ENCODE measurements around the gene MLH3. TPM values are rescaled to one million over a fixed set of nuclear protein-coding genes. Genes with fewer than 3 reads are reported as not detected.

Gene MLH3
- polyA plus RNA-seq, 6 donors from 2014 or later: 6.4 to 17.3 (median 10.5) TPM

DNA sequence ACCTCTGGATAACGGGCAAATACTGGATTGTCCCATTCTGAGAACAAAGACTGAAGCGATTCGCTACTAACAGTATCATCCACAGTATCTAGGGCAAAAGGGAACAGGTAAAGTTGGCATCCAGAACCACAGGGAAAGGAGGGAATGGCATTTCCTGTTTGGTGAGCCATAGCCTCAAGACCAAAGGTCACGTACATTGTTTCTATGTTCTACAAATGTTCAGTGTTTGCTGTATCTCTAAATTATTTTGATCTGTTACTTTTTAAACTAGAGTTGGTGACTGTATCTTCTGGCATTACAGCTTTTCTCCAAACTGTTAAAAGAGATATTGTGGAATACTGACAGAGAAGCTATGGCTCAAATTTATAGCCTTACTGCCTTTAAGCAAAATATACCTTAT lies 9.7 kb downstream of the MLH3 start:
- no peak overlapping the region for H3K4me3 Mint-ChIP-seq
- no peak overlapping the region for H3K27ac Mint-ChIP-seq
- H3K4me1 Mint-ChIP-seq: peaks cover 4 to 13% (median 9%) of the 10 kb centered on the region in 3 donors
- no peaks in the 10 kb centered on the region for H3K27me3 Mint-ChIP-seq
- H3K9me3 Mint-ChIP-seq: no peaks in the 10 kb centered on the region
- ATAC-seq (ENCODE audit: low read depth in 2 of 2): no peak
- no peak for DNase-seq
- peaks cover 4 to 7% of the 10 kb centered on the region in 2 donors for H3K36me3 Mint-ChIP-seq

DNA sequence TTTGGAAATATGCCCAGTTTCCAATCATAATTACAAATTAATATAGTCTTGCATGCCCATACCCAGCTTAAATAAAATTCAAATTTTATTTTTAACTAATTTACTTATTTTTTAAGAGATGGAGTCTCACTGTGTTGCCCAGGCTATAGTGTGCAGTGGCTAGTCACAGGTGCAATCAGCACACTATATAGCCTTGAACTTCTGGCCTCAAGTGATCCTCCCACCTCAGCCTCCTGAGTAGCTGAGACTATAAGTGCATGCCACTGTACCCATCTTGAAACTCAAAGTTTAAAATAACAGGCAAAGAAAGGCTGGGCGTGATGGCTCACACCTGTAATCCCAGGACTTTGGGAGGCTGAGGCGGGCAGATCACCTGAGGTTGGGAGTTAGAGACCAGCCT lies 10.3 kb downstream of the MLH3 start:
- no peak overlapping the region for H3K4me3 Mint-ChIP-seq
- no peak for ATAC-seq (ENCODE audit: low read depth in 2 of 2)
- no peaks in the 10 kb centered on the region for H3K27me3 Mint-ChIP-seq
- H3K36me3 Mint-ChIP-seq: peaks cover 5 to 9% of the 10 kb centered on the region in 2 donors
- H3K4me1 Mint-ChIP-seq: peaks cover 4 to 13% (median 9%) of the 10 kb centered on the region in 3 donors
- no peak for DNase-seq
- H3K9me3 Mint-ChIP-seq: no peaks in the 10 kb centered on the region
- H3K27ac Mint-ChIP-seq: no peak overlapping the region

DNA sequence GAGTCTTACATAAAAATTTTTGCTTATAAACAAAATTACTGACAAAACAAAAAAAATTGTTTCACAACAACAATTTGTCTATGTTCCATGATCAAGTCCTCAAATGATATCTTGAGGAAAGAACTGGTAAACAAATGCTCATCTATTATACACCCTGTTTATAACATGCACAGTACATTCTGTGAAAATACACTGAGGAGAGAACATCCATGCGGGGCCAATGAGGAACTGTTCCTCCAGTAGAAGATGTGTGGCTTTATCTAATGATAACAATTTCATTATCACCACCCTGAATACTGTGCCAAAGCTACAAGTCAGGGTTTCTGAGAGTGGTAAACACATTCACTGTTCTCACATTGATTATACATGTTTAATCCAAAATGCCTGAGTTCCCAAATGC lies 10.8 kb downstream of the MLH3 start:
- H3K9me3 Mint-ChIP-seq: no peaks in the 10 kb centered on the region
- H3K4me1 Mint-ChIP-seq: peaks cover under 1 to 8% (median 4%) of the 10 kb centered on the region in 3 donors
- peaks cover 10 to 13% of the 10 kb centered on the region in 2 donors for H3K36me3 Mint-ChIP-seq
- DNase-seq (no peak), ATAC-seq (ENCODE audit: low read depth in 2 of 2) (no peak)
- H3K4me3 Mint-ChIP-seq: no peak overlapping the region
- no peak overlapping the region for H3K27ac Mint-ChIP-seq
- no peaks in the 10 kb centered on the region for H3K27me3 Mint-ChIP-seq

DNA sequence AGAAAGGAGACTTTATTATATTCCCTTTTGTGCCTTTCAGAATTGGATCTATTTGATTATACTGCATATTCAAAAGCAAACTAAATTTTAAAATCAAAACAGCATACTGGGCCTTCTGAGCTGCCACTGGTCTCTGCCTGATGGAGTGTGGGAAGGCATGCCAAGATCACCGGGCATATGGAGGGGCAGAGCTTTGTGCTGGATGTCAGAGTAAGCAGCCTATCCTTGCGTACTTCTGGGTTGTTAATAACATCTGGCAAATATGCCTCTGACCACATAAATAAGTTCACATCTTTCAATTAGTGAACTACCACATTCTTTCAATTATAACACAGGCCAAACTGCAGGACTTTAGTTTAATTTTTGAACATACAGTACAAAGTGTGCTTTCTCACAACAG lies 18.3 kb downstream of the MLH3 start:
- DNase-seq: no peak
- no peak overlapping the region for H3K27ac Mint-ChIP-seq
- ATAC-seq (ENCODE audit: low read depth in 2 of 2): no peak
- no peaks in the 10 kb centered on the region for H3K27me3 Mint-ChIP-seq
- H3K9me3 Mint-ChIP-seq: no peaks in the 10 kb centered on the region
- no peaks in the 10 kb centered on the region for H3K4me1 Mint-ChIP-seq
- H3K4me3 Mint-ChIP-seq: no peak overlapping the region
- H3K36me3 Mint-ChIP-seq: peaks cover 7 to 25% of the 10 kb centered on the region in 2 donors

DNA sequence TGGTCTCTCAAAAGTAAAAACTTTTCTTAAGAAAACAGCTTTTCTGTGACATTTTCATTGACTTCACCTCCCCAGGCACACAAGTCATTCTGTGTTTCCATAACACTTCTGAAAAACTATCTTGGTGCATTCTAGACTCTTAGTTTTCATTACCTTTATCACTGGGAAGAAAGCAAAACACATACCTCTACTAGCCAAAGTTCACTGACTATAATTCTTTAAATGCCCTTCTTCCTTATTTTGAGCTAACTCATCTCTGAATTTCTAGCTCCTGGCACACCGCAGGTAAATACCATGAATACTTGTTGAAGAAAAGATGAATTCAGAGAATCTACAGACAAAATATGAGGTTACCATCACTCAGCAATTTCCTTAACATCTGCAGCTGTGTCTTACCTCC lies 21.1 kb downstream of the MLH3 start:
- no peak overlapping the region for H3K27ac Mint-ChIP-seq

DNA sequence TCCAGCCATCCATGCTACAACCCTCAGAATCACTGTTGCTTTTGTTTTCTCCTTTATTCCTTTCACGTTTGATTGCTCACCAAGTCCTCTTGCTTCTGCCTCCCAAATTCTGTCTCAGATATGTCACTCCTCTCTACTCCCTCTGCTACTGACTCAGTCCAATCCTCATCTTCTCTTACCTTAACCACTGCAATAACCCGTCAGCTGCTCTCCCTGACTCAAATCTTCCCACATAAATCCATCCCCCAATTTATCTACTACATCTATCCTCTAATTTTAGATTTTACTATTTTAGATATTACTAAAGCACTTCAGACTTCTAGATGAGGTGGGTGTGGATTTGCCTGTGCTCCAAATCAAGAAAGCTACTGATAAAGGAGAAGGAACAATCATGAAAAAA lies 25.4 kb downstream of the MLH3 start:
- no peaks in the 10 kb centered on the region for H3K4me1 Mint-ChIP-seq

More for the DNA sequence above, 21.1 kb downstream of the MLH3 start:
- Mint-ChIP-seq H3K4me1 (no peaks in the 10 kb centered on the region), H3K9me3 (no peaks in the 10 kb centered on the region), H3K27me3 (no peaks in the 10 kb centered on the region), H3K36me3 (peaks cover 0 to 20% of the 10 kb centered on the region in 2 donors), H3K4me3 (no peak overlapping the region)
- ATAC-seq (ENCODE audit: low read depth in 2 of 2) (no peak), DNase-seq (no peak)

DNA sequence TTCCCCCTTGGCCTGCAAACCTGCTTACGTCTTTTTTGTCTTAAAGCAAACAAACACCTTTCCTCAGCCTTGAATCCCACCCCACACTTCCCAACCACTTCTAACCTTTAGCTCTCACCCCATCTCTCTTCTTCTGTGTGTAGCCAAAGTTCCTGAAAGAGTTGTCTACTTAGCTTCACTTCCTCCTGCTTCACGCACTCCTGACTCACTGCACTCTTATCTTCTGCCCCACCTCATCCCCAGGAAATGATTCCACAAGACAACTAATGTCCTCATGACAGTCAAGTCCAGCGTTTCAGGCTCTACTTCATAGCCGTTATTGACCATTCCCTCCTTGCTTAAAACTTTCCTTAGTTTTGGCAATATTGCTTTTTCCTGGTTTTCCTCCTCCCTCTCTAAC lies 26.2 kb downstream of the MLH3 start:
- Mint-ChIP-seq H3K4me3 (no peak overlapping the region), H3K27ac (no peak overlapping the region), H3K36me3 (peaks cover 4 to 5% of the 10 kb centered on the region in 2 donors), H3K27me3 (no peaks in the 10 kb centered on the region), H3K9me3 (no peaks in the 10 kb centered on the region), H3K4me1 (no peaks in the 10 kb centered on the region)
- no peak for DNase-seq
- ATAC-seq (ENCODE audit: low read depth in 2 of 2): no peak

More for the DNA sequence above, 25.4 kb downstream of the MLH3 start:
- peaks cover 0 to 9% of the 10 kb centered on the region in 2 donors for H3K36me3 Mint-ChIP-seq
- DNase-seq (no peak), ATAC-seq (ENCODE audit: low read depth in 2 of 2) (no peak)
- no peak overlapping the region for H3K27ac Mint-ChIP-seq
- no peaks in the 10 kb centered on the region for H3K9me3 Mint-ChIP-seq
- no peak overlapping the region for H3K4me3 Mint-ChIP-seq
- no peaks in the 10 kb centered on the region for H3K27me3 Mint-ChIP-seq

DNA sequence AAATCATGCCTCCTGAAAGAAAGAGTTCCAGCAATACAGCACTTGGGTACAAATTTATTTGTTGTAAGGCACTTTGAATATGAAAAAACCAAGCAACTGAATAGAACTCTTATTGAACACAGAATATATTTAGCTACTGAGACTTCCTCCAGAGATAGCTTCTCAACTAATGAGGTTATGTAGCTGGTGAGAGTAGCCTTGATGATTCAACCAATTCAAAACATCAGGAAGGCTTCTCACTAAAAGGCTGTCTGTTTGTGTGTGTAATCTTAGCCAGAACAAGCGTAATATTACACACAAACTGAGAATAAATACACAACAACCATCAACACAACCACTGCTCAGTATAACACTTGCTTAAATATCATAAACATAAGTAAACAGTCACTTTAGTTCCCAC lies 28.2 kb downstream of the MLH3 start:
- DNase-seq (no peak), ATAC-seq (ENCODE audit: low read depth in 2 of 2) (no peak)
- no peaks in the 10 kb centered on the region for H3K27me3 Mint-ChIP-seq
- no peaks in the 10 kb centered on the region for H3K4me1 Mint-ChIP-seq
- peaks cover 11 to 14% of the 10 kb centered on the region in 2 donors for H3K36me3 Mint-ChIP-seq
- H3K4me3 Mint-ChIP-seq: no peak overlapping the region
- H3K9me3 Mint-ChIP-seq: no peaks in the 10 kb centered on the region
- H3K27ac Mint-ChIP-seq: no peak overlapping the region

DNA sequence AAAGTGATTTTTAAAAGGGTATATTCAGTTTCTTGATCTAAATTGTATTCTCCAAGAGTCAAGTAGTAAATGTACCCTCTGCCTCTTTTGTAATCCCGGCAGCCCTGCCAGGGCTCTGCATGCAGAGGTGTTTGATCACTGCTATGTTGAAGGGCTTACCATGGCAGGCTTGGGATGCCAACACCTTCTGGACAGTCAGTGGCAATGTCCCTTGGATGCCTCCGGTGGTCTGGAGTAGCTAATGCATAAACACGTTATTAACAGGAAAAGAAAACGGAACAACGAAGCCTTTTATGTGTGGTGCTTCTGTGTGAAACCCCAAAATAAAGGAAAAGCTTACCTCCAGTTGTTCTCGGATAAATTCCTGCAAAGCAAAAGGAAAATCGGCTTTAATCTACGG lies 28.6 kb downstream of the MLH3 start:
- Mint-ChIP-seq H3K4me1 (no peaks in the 10 kb centered on the region), H3K27me3 (no peaks in the 10 kb centered on the region), H3K9me3 (no peaks in the 10 kb centered on the region), H3K36me3 (peaks cover 11 to 14% of the 10 kb centered on the region in 2 donors), H3K4me3 (no peak overlapping the region), H3K27ac (no peak overlapping the region)
- no peak for DNase-seq
- ATAC-seq (ENCODE audit: low read depth in 2 of 2): no peak

DNA sequence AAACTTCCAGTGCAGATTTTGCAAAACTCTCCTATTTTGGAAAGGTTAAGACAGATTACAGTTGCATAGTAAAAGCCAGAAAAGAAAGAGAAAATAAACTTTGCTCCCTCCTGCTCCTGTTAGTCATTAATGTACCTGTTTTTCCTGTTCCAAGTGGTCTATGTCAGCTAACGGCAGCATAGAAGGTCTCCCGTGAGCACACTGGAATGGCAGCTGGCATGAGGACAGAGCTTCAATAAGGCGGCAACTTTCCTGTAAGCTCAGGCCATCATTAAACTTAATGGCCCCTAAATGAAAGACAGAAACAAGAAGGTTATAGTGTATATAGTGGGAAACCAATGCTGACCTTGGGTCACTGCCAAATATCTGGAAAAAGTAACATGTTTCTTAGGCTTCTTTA lies 32.6 kb downstream of the MLH3 start:
- Mint-ChIP-seq H3K27ac (no peak overlapping the region), H3K9me3 (no peaks in the 10 kb centered on the region), H3K36me3 (peaks cover 22 to 28% of the 10 kb centered on the region in 2 donors), H3K4me3 (no peak overlapping the region), H3K4me1 (no peaks in the 10 kb centered on the region), H3K27me3 (no peaks in the 10 kb centered on the region)
- ATAC-seq (ENCODE audit: low read depth in 2 of 2): no peak
- DNase-seq: no peak

DNA sequence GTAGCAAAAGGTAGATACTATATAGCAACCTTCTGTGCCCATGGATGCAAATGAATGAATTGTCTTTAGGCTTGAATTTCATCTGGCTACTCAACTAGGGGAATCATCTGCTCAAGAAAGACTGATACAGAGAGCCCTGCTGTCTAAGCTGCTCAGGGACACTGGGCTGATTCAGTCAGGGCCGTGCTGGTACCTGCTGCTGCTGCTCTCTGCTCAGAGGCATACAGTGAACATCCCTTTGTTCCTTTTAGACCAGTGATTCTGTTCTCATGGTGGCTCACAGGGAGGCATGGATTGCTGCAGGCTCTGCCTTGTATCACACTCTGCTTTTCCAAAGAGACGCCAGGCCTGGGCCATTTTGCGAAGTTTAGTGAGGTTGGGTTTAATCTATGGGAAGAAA lies 34.5 kb downstream of the MLH3 start:
- no peaks in the 10 kb centered on the region for H3K9me3 Mint-ChIP-seq
- ATAC-seq (ENCODE audit: low read depth in 2 of 2) (no peak), DNase-seq (no peak)
- peak overlapping the region in 1 of 8 donors; percentile 63 for H3K4me3 Mint-ChIP-seq
- no peaks in the 10 kb centered on the region for H3K4me1 Mint-ChIP-seq
- peaks cover 22 to 30% of the 10 kb centered on the region in 2 donors for H3K36me3 Mint-ChIP-seq
- H3K27ac Mint-ChIP-seq: peak overlapping the region in 1 of 6 donors; percentile 89
- H3K27me3 Mint-ChIP-seq: no peaks in the 10 kb centered on the region

DNA sequence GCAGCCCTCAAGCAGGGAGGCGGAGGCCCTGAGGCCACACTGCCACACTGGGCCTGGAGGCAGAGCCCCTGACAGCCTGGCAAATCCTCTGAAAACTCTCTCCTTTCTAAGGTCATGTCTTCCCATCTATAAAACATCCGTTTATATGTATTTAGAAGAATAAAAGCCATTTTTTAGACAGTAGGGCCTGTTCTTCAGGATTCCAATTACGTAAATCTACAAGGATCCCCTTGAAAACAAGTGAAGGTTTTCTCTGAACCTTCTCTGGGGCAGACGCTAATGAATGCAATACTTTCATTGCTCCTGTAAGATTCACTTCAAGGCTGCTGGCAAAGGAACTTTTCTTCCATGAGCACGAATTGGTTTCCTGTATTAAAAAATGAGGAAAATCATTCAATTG lies 35.8 kb downstream of the MLH3 start:
- ATAC-seq (ENCODE audit: low read depth in 2 of 2): no peak

DNA sequence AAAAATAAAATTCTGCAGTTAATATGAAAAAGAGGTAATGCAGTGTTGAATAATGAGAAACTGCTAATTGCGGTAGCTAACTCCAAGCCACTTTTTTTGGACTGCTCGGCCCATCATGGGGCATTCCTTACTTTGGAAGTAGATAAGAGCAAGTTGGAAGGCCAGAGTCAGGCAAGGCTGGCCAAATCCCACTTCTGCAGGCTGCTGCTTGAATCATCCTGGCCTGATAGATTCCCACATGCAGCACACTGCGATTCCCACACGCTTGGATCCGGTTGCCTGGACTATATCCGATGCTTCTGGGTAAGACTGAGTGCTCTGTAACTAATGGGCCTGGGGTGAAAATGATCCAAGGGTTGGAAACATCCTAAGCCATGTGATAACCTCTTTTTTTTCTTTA lies 38.0 kb downstream of the MLH3 start:
- no peak for ATAC-seq (ENCODE audit: low read depth in 2 of 2)
- no peak for DNase-seq
- no peaks in the 10 kb centered on the region for H3K9me3 Mint-ChIP-seq
- H3K27ac Mint-ChIP-seq: peak overlapping the region in 3 of 6 donors; percentile 3 to 30 (median 13)
- peaks cover 17 to 29% of the 10 kb centered on the region in 2 donors for H3K36me3 Mint-ChIP-seq
- H3K4me1 Mint-ChIP-seq: peaks cover 0 to 4% (median 0%) of the 10 kb centered on the region in 3 donors
- H3K4me3 Mint-ChIP-seq: no peak overlapping the region
- no peaks in the 10 kb centered on the region for H3K27me3 Mint-ChIP-seq

More for the DNA sequence above, 35.8 kb downstream of the MLH3 start:
- Mint-ChIP-seq H3K27ac (peak overlapping the region in 1 of 6 donors; percentile 26), H3K4me1 (no peaks in the 10 kb centered on the region), H3K9me3 (no peaks in the 10 kb centered on the region), H3K36me3 (peaks cover 22 to 29% of the 10 kb centered on the region in 2 donors), H3K4me3 (no peak overlapping the region), H3K27me3 (no peaks in the 10 kb centered on the region)
- no peak for DNase-seq

DNA sequence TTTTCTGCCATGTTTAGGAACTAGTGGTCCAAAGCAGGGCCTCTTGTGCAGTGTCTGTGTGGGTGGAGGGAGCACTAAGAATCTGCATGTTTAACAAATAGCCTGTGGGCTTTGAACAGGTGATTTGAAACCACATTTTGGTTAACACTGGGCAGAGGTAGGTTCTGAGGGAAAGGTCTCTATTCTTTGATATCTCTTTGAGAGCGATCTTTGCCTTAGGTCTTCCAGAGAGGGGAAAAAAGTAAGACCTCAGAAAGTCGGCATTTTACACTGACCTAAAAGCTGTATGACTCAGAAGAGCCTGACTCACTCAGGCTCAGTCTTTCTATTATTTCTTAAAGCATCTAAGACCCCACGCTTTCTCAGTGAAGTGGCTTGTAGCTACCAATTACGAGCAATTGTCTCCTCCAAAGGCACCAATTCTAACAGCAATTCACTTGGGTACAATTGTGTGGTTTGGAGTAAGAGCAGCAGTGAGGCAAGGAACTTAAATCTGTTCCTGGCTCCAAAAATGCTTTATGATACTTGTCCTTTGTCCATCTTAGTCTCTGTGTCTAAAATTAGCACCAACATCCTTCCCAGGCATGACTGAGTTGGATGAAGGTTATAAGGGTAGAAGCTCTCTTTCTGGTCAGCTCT lies 39.8 kb downstream of the MLH3 start:
- peak overlapping the region in 3 of 6 donors; percentile 33 to 84 (median 60) for H3K27ac Mint-ChIP-seq
- peaks cover 24 to 34% of the 10 kb centered on the region in 2 donors for H3K36me3 Mint-ChIP-seq
- DNase-seq (no peak), ATAC-seq (ENCODE audit: low read depth in 2 of 2) (no peak)
- no peak overlapping the region for H3K4me3 Mint-ChIP-seq
- H3K9me3 Mint-ChIP-seq: no peaks in the 10 kb centered on the region
- no peaks in the 10 kb centered on the region for H3K27me3 Mint-ChIP-seq
- peaks cover 2 to 12% (median 4%) of the 10 kb centered on the region in 3 donors for H3K4me1 Mint-ChIP-seq

Data from naive B cell (primary cell).